Thymus (tissue), 11 donors: Measurements from ENCODE around the gene ALDOC. TPM values are rescaled to one million over a fixed set of nuclear protein-coding genes. Genes with fewer than 3 reads are reported as not detected.

ENCODE experiments used
- DNase-seq, 9 donors: peaks; one replicate each; pipeline ENCODE4 v3.0.0-alpha.2; 2013; ENCODE audit warnings: low spot score in 9 of 9, low read depth in 6 of 9, missing footprints in 1 of 9
- H3K27ac ChIP-seq, 2 donors: one replicate each; pipeline ENCODE4 v1.5.1; 2013; ENCODE audit warnings: control low read depth in 1 of 2, low read depth in 1 of 2, low read length in 1 of 2, mild to moderate bottlenecking in 1 of 2, moderate library complexity in 1 of 2
- H3K27me3 ChIP-seq, 2 donors: one replicate each; pipeline ENCODE4 v1.5.1; 2013; ENCODE audit warnings: low read length in 1 of 2; ENCODE audit not compliant: control insufficient read depth in 2 of 2, insufficient read depth in 1 of 2
- H3K36me3 ChIP-seq, 2 donors: one replicate each; pipeline ENCODE4 v1.5.1; 2013; ENCODE audit warnings: low read length in 1 of 2, mild to moderate bottlenecking in 1 of 2, moderate library complexity in 1 of 2; ENCODE audit not compliant: control insufficient read depth in 2 of 2, insufficient read depth in 2 of 2
- H3K4me1 ChIP-seq, 2 donors: one replicate each; pipeline ENCODE4 v1.5.1; 2013; ENCODE audit warnings: low read length in 2 of 2; ENCODE audit not compliant: control insufficient read depth in 2 of 2, insufficient read depth in 2 of 2
- H3K4me3 ChIP-seq, 2 donors: one replicate each; pipeline ENCODE4 v1.5.1; 2013; ENCODE audit warnings: low read length in 2 of 2, control low read depth in 1 of 2, mild to moderate bottlenecking in 1 of 2
- H3K9me3 ChIP-seq, 2 donors: one replicate each; pipeline ENCODE4 v1.5.1; 2013; ENCODE audit warnings: low read length in 1 of 2, mild to moderate bottlenecking in 1 of 2; ENCODE audit not compliant: control insufficient read depth in 2 of 2, insufficient read depth in 1 of 2
- WGBS: extraction: QIAGEN DNeasy Blood & Tissue Kit; methylation state at CpG from one replicate; pipeline ENCODE4 v1.1.7; 2013; 5-methylcytosine and 5-hydroxymethylcytosine counted together
- polyA plus RNA-seq: library from polyadenylated mRNA; stranded (reverse); fragments of 200-250 nt; gene quantifications from one replicate; pipeline ENCODE4 v1.2.3, GENCODE V29; 2013
- total RNA-seq: library from RNA; stranded (reverse); fragments of 120-200 nt; gene quantifications from one replicate; pipeline ENCODE4 v1.2.4, GENCODE V29; 2013
- donor health status: healthy.

The ALDOC gene
- total and polyA plus RNA-seq, 2 donors: 10.6 to 18.2 TPM

DNA sequence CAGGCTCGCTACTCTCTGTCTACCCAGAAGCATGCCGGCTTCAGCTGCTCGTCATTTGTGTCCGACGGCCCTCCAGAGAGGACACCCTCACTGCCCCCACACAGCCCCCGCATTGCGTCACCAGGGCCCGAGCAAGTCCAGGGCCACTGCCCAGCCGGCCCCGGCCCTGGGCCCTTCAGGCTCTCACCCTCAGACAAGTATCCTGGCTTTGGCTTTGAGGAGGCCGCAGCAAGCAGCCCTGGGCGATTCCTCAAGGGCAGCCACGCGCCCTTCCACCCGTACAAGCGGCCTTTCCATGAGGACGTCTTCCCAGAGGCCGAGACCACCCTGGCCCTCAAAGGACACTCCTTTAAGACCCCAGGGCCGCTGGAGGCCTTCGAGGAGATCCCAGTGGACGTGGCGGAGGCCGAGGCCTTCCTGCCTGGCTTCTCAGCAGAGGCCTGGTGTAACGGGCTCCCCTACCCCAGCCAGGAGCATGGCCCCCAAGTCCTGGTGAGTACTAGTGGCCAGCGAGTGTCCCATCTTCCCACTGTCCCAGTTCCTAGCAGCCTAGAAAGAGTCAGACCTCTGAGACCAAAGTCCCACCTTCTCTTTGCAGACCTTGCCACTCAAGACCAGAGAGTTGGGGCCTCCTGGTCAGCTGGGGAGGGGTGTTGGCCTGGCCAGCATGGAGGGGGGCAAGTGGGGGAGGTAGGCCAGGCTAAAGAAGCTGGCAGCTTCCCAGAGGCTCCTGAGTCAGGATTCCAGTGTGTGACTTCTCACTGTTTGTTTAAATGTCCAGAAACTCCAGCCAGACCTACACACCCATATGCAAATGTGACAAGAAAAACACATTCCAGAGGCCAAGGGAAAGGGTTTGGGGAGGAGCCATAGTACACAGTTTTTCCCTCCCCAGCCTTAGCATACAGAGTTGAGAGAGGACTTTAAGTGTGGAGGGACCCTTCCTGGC lies 51.9 kb downstream of the ALDOC start:
- no peaks in the 10 kb centered on the region for H3K27me3 ChIP-seq
- no peaks in the 10 kb centered on the region for H3K9me3 ChIP-seq
- H3K4me1 ChIP-seq: peaks cover 0 to 16% of the 10 kb centered on the region in 2 donors
- DNase-seq: no peak
- H3K4me3 ChIP-seq: no peak overlapping the region
- H3K27ac ChIP-seq: peak overlapping the region; percentile 5 to 39
- WGBS: 94% methylated on average over 25 of the region's 25 CpGs
- H3K36me3 ChIP-seq: peaks cover 0 to 2% of the 10 kb centered on the region in 2 donors

- Histone ChIP-seq H3K27ac (no peak overlapping the region), H3K4me3 (no peak overlapping the region), H3K9me3 (no peaks in the 10 kb centered on the region), H3K36me3 (peaks cover 0 to 2% of the 10 kb centered on the region in 2 donors), H3K4me1 (peaks cover 6 to 25% of the 10 kb centered on the region in 2 donors), H3K27me3 (no peaks in the 10 kb centered on the region)
- WGBS: 95% methylated on average over 15 of the region's 15 CpGs
- no peak for DNase-seq
Measured at GRCh38 chr17:28523876-28524275, 52.8 kb downstream of the ALDOC start.

DNA sequence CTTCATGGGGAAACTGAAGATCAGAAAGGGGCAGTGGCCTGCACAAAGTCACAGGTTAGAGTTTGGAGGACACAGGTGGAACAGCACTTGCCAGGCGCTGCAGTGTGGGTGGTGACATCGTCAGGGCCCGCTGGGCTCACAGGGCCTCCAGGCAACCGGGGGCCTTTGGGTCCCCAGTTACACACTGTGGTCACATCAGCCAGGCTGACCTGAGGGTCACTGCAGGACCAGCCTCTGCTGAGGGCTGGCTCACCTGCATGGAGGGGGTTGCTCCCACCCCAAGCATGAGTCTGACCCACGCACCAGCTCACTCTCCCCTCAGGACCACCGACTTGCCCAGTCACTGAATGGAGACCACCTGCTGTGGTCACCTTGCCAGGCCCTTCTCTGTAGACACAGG lies 53.5 kb downstream of the ALDOC start:
- Histone ChIP-seq H3K4me1 (peaks cover 7 to 32% of the 10 kb centered on the region in 2 donors), H3K27ac (no peak overlapping the region), H3K9me3 (no peaks in the 10 kb centered on the region), H3K36me3 (peaks cover 0 to 2% of the 10 kb centered on the region in 2 donors), H3K27me3 (no peaks in the 10 kb centered on the region), H3K4me3 (no peak overlapping the region)
- 95% methylated on average over 6 of the region's 6 CpGs for WGBS
- no peak for DNase-seq

Other genes with a start within 250 kb of the ALDOC start
- gene IFT20, start 241.4 kb downstream of the ALDOC start, total RNA-seq: 44.6 TPM
- 82.5 TPM for gene IFT20, start 241.4 kb downstream of the ALDOC start, polyA plus RNA-seq
- gene TNFAIP1, start 241.1 kb downstream of the ALDOC start, total RNA-seq: 11.3 TPM
- 19.4 TPM for gene TNFAIP1, start 241.1 kb downstream of the ALDOC start, polyA plus RNA-seq
- 52.5 TPM for gene POLDIP2, start 219.4 kb downstream of the ALDOC start, total RNA-seq
- 37.6 TPM for gene POLDIP2, start 219.4 kb downstream of the ALDOC start, polyA plus RNA-seq
- not detected for gene SEBOX, start 211.7 kb downstream of the ALDOC start, total RNA-seq
- not detected for gene SEBOX, start 211.7 kb downstream of the ALDOC start, polyA plus RNA-seq
- 0.09 TPM for gene VTN, start 206.6 kb downstream of the ALDOC start, total RNA-seq
- 0.59 TPM for gene VTN, start 206.6 kb downstream of the ALDOC start, polyA plus RNA-seq
- 1.2 TPM for gene SARM1, start 205.2 kb downstream of the ALDOC start, total RNA-seq
- 5.4 TPM for gene SARM1, start 205.2 kb downstream of the ALDOC start, polyA plus RNA-seq
- 13.1 TPM for gene SLC46A1, start 170.7 kb downstream of the ALDOC start, total RNA-seq
- 10.5 TPM for gene SLC46A1, start 170.7 kb downstream of the ALDOC start, polyA plus RNA-seq
- gene SLC13A2, start 103.3 kb downstream of the ALDOC start, total RNA-seq: not detected
- gene SLC13A2, start 103.3 kb downstream of the ALDOC start, polyA plus RNA-seq: 0.09 TPM
- gene FOXN1, start 70.5 kb downstream of the ALDOC start, total RNA-seq: 5.4 TPM
- gene FOXN1, start 70.5 kb downstream of the ALDOC start, polyA plus RNA-seq: 6.5 TPM
- 30.4 TPM for gene UNC119, start 24.3 kb downstream of the ALDOC start, total RNA-seq
- gene UNC119, start 24.3 kb downstream of the ALDOC start, polyA plus RNA-seq: 30.6 TPM
- 25.5 TPM for gene PIGS, start 5.4 kb downstream of the ALDOC start, total RNA-seq
- 19.6 TPM for gene PIGS, start 5.4 kb downstream of the ALDOC start, polyA plus RNA-seq
- 46.0 TPM for gene SPAG5, start 22.1 kb upstream of the ALDOC start, total RNA-seq
- 19.4 TPM for gene SPAG5, start 22.1 kb upstream of the ALDOC start, polyA plus RNA-seq
- 2.6 TPM for gene RSKR, start 37.3 kb upstream of the ALDOC start, total RNA-seq
- 6.4 TPM for gene RSKR, start 37.3 kb upstream of the ALDOC start, polyA plus RNA-seq
- gene BLTP2, start 68.3 kb upstream of the ALDOC start, total RNA-seq: 49.8 TPM
- 18.6 TPM for gene BLTP2, start 68.3 kb upstream of the ALDOC start, polyA plus RNA-seq
- 47.2 TPM for gene SDF2, start 85.0 kb upstream of the ALDOC start, total RNA-seq
- gene SDF2, start 85.0 kb upstream of the ALDOC start, polyA plus RNA-seq: 40.8 TPM
- gene SUPT6H, start 85.3 kb upstream of the ALDOC start, total RNA-seq: 21.2 TPM
- 27.0 TPM for gene SUPT6H, start 85.3 kb upstream of the ALDOC start, polyA plus RNA-seq
- 1.0 TPM for gene PROCA1, start 135.0 kb upstream of the ALDOC start, total RNA-seq
- 11.3 TPM for gene PROCA1, start 135.0 kb upstream of the ALDOC start, polyA plus RNA-seq
- gene RAB34, start 141.0 kb upstream of the ALDOC start, total RNA-seq: 26.6 TPM
- gene RAB34, start 141.0 kb upstream of the ALDOC start, polyA plus RNA-seq: 81.9 TPM
- gene RPL23A, start 143.1 kb upstream of the ALDOC start, total RNA-seq: 1,968 TPM
- gene RPL23A, start 143.1 kb upstream of the ALDOC start, polyA plus RNA-seq: 1,777 TPM
- gene TLCD1, start 149.3 kb upstream of the ALDOC start, total RNA-seq: 7.7 TPM
- gene TLCD1, start 149.3 kb upstream of the ALDOC start, polyA plus RNA-seq: 9.2 TPM
- 2.2 TPM for gene NEK8, start 151.9 kb upstream of the ALDOC start, total RNA-seq
- 5.1 TPM for gene NEK8, start 151.9 kb upstream of the ALDOC start, polyA plus RNA-seq
- 21.2 TPM for gene TRAF4, start 167.1 kb upstream of the ALDOC start, total RNA-seq
- 29.3 TPM for gene TRAF4, start 167.1 kb upstream of the ALDOC start, polyA plus RNA-seq